ENCODE data around the gene UNC13B. TPM values are rescaled to one million over a fixed set of nuclear protein-coding genes. Genes with fewer than 3 reads are reported as not detected.
"Not testable (repeated sequence)": the region's sequence is repeated elsewhere in the genome, so short reads cannot be mapped to it uniquely, and the experiment has no call there.

UNC13B gene
- total and polyA plus RNA-seq, 2 donors (not counting 3 experiments of a cell fraction or from before 2014, with no cell fraction given), result 30.1 to 46.2 TPM

DNA sequence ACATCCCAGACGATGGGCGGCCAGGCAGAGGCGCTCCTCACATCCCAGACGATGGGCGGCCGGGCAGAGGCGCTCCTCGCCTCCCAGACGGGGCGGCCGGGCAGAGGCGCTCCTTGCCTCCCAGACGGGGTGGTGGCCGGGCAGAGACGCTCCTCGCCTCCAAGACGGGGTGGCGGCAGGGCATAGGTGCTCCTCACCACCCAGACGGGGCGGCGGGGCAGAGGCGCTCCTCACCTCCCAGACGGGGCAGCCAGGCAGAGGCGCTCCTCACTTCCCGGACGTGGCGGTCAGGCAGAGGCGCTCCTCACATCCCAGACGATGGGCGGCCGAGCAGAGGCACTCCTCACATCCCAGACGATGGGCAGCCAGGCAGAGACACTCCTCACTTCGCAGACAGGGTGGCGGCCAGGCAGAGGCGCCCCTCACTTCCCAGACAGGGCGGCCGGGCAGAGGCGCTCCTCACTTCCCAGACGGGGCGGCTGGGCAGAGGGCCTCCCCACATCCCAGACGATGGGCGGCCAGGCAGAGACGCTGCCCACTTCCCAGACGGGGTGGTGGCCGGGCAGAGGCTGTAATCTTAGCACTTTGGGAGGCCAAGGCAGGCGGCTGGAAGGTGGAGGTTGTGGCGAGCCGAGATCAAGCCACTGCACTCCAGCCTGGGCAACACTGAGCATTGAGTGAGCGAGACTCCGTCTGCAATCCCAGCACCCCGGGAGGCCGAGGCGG is 22.1 kb downstream of the UNC13B start:
- BruUV-seq (replicated peaks); POLR2A ChIA-PET; DNase-seq (ENCODE audit: low read depth, low spot score); H3K4me1 ChIP-seq (ENCODE audit: control insufficient read depth, extremely low read depth, insufficient read depth, low read length); FAIRE-seq; H3K4me2 ChIP-seq (ENCODE audit: insufficient read depth, low read length); H3K36me3 ChIP-seq (ENCODE audit: control insufficient read depth in 2 of 2, extremely low read depth in 1 of 2, insufficient read depth in 2 of 2, low read length in 2 of 2); H3K79me2 ChIP-seq (ENCODE audit: control insufficient read depth, insufficient read depth, low read length); CTCF ChIA-PET; H3K27ac ChIP-seq (ENCODE audit: insufficient read depth, low read depth, low read length); H2AFZ ChIP-seq (ENCODE audit: low read depth, low read length); intact Hi-C loops (cut with micrococcal nuclease); H3K27me3 ChIP-seq (ENCODE audit: control insufficient read depth in 2 of 2, insufficient read depth in 2 of 2, low read length in 2 of 2); dilution Hi-C loops (cut with MboI; ENCODE audit: extremely low pct_ligation_motif_present, low sequenced_read_pairs); H4K20me1 ChIP-seq (replicated peaks; ENCODE audit: control insufficient read depth, extremely low read depth, insufficient read depth, low read length); H3K9ac ChIP-seq (replicated peaks; ENCODE audit: extremely low read depth, insufficient read depth, low read length); H3K4me3 ChIP-seq (replicated peaks in 1 of 3; ENCODE audit: insufficient read depth in 1 of 3, low read depth in 1 of 3, low read length in 3 of 3); H3K9me1 ChIP-seq (replicated peaks; ENCODE audit: control insufficient read depth, extremely low read depth, insufficient read depth, low read length); H3K9me3 ChIP-seq (replicated peaks; ENCODE audit: control insufficient read depth, insufficient read depth, low read length): not testable (repeated sequence)

DNA sequence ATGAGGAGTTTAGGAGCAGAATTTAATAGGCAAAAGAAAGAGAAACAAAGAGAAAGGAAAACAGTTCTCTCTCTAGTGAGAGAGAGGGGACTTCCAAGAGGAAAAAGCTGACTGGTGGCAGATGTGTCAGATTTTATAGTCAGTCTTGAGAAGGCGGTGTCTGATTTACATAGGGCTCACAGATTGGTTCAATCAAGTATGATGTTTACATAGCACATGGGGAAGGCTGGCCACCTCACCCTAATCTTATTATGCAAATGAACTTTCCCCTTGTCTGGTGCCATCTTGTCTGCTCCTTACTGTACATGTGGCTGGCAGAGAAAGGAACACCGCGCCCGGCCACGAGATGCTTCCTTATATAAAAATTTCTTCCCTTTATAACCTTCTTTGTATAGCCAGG is 24.7 kb downstream of the UNC13B start:
- intact Hi-C loops (cut with micrococcal nuclease), result no loop called here
- FAIRE-seq, result no peak

More for the DNA sequence above, 24.7 kb downstream of the UNC13B start:
- H3K4me1 ChIP-seq (ENCODE audit: control insufficient read depth, extremely low read depth, insufficient read depth, low read length), result no peaks in the 10 kb centered on the region
- H4K20me1 ChIP-seq (replicated peaks; ENCODE audit: control insufficient read depth, extremely low read depth, insufficient read depth, low read length), result no peaks in the 10 kb centered on the region
- no peaks in the 10 kb centered on the region for H3K27me3 ChIP-seq (ENCODE audit: control insufficient read depth in 2 of 2, insufficient read depth in 2 of 2, low read length in 2 of 2)
- dilution Hi-C loops (cut with MboI; ENCODE audit: extremely low pct_ligation_motif_present, low sequenced_read_pairs), result no loop called here
- H3K4me2 ChIP-seq (ENCODE audit: insufficient read depth, low read length), result no peak overlapping the region
- H3K9me3 ChIP-seq (replicated peaks; ENCODE audit: control insufficient read depth, insufficient read depth, low read length), result no peaks in the 10 kb centered on the region
- ChIA-PET CTCF (no interaction called here), POLR2A (no interaction called here)
- no peak for DNase-seq (ENCODE audit: low read depth, low spot score)
- H3K27ac ChIP-seq (ENCODE audit: insufficient read depth, low read depth, low read length), result no peak overlapping the region
- no peak overlapping the region for H2AFZ ChIP-seq (ENCODE audit: low read depth, low read length)
- BruUV-seq (replicated peaks), result no TSS peak
- H3K9me1 ChIP-seq (replicated peaks; ENCODE audit: control insufficient read depth, extremely low read depth, insufficient read depth, low read length), result no peaks in the 10 kb centered on the region
- H3K4me3 ChIP-seq (replicated peaks in 1 of 3; ENCODE audit: insufficient read depth in 1 of 3, low read depth in 1 of 3, low read length in 3 of 3), result no peak overlapping the region
- no peak overlapping the region for H3K9ac ChIP-seq (replicated peaks; ENCODE audit: extremely low read depth, insufficient read depth, low read length)
- peaks cover 2% of the 10 kb centered on the region for H3K79me2 ChIP-seq (ENCODE audit: control insufficient read depth, insufficient read depth, low read length)
- peaks cover 0 to 2% of the 10 kb centered on the region in 2 experiments for H3K36me3 ChIP-seq (ENCODE audit: control insufficient read depth in 2 of 2, extremely low read depth in 1 of 2, insufficient read depth in 2 of 2, low read length in 2 of 2)
- TF ChIP-seq, protein P1, sequence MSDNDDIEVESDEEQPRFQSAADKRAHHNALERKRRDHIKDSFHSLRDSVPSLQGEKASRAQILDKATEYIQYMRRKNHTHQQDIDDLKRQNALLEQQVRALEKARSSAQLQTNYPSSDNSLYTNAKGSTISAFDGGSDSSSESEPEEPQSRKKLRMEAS (IDR thresholded peaks at IDR 0.05; ENCODE audit: insufficient read depth, insufficient read length), result no peak
- TF ChIP-seq POLR2A (IDR thresholded peaks at IDR 0.05; ENCODE audit: low read depth, low read length) (no peak), JUN (IDR thresholded peaks at IDR 0.05; ENCODE audit: borderline replicate concordance, insufficient read depth, insufficient read length, low read depth) (no peak), GATA2 (IDR thresholded peaks at IDR 0.05; ENCODE audit: insufficient read depth, insufficient read length, low read depth, low read length) (no peak), MYC (IDR thresholded peaks at IDR 0.05; ENCODE audit: low read depth, low read length) (no peak), POLR2AphosphoS5 (IDR thresholded peaks at IDR 0.05; ENCODE audit: insufficient read depth, low read depth, low read length) (no peak), EZH2 (IDR thresholded peaks at IDR 0.05; ENCODE audit: borderline replicate concordance, low read depth, low read length, severe bottlenecking) (no peak), FOS (IDR thresholded peaks at IDR 0.05; ENCODE audit: borderline replicate concordance, insufficient read depth, low read length) (no peak)
- TF ChIP-seq, protein P2, sequence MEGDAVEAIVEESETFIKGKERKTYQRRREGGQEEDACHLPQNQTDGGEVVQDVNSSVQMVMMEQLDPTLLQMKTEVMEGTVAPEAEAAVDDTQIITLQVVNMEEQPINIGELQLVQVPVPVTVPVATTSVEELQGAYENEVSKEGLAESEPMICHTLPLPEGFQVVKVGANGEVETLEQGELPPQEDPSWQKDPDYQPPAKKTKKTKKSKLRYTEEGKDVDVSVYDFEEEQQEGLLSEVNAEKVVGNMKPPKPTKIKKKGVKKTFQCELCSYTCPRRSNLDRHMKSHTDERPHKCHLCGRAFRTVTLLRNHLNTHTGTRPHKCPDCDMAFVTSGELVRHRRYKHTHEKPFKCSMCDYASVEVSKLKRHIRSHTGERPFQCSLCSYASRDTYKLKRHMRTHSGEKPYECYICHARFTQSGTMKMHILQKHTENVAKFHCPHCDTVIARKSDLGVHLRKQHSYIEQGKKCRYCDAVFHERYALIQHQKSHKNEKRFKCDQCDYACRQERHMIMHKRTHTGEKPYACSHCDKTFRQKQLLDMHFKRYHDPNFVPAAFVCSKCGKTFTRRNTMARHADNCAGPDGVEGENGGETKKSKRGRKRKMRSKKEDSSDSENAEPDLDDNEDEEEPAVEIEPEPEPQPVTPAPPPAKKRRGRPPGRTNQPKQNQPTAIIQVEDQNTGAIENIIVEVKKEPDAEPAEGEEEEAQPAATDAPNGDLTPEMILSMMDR (IDR thresholded peaks at IDR 0.05; ENCODE audit: extremely low read depth in 1 of 2, insufficient read depth in 1 of 2, low read depth in 1 of 2, low read length in 2 of 2), result no peak

Data from endothelial cell of umbilical vein (primary cell).